OCI-LY1 (cell line): ENCODE measurements around the gene ARHGEF28.

ENCODE experiments used
- CTCF ChIP-seq: fragments of 200-600 bp; sonication (generic), shearing (Covaris generic); IDR thresholded peaks from 2 replicates; pipeline ENCODE4 v1.5.1; 2017; ENCODE audit warnings: mild to moderate bottlenecking, antibody characterized with exemption, low read length, moderate library complexity, mixed read lengths
- EZH2 ChIP-seq: fragments of 200-600 bp; sonication (generic), shearing (Covaris generic); IDR thresholded peaks from 2 replicates; pipeline ENCODE4 v1.8.0; 2017; ENCODE audit warnings: borderline replicate concordance, mixed run types, mild to moderate bottlenecking, antibody characterized with exemption, low read length, moderate library complexity, mixed read lengths

DNA sequence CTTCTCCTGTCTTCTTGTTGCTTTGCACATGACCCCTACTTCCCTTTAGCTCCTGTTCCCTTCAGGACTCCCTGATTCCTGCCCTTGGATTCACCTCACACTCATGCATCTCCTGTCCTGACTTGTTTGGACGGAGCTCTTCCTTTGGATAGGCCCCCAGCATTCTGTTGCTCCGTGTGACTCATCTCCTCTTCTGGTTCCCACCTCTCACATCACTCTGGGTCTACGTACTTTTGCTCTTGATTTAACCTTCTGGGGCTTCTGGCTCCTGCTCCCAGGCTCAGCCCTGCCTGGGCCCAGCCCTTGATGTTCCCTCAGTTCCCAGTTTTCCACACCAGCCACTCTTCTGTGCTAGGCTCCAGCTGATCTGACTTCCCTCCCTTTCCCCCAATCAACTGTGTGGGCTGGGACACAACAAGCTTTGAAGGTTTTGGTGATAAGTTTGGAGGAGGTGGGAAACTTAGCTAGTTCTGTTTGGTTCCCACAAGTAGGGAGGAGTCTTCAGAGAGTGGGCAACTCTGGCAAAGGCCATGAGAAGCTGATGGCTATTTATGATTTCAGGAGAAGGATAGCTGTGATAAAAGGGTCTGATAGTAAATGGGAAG, 331.5 kb downstream of the ARHGEF28 start:
- TF ChIP-seq CTCF (no peak), EZH2 (no peak)
